Mesendoderm (in vitro differentiated cells): ENCODE measurements around the gene GLB1L3.

Experiments
- DNase-seq: peaks from one replicate; pipeline ENCODE4 v3.0.0; 2013
- H2AK5ac ChIP-seq: 2 replicates; pipeline ENCODE4 v1.6.1; 2013; ENCODE audit warnings: low read length, inconsistent platforms
- H2BK120ac ChIP-seq: 2 replicates; pipeline ENCODE4 v1.6.1; 2013; ENCODE audit warnings: low read depth, mild to moderate bottlenecking, low read length, moderate library complexity, mixed read lengths
- H2BK15ac ChIP-seq: replicated peaks from 2 replicates; pipeline ENCODE4 v1.6.1; 2013; ENCODE audit warnings: low read depth, mild to moderate bottlenecking, moderate library complexity
- H2BK5ac ChIP-seq: 2 replicates; pipeline ENCODE4 v1.6.1; 2013; ENCODE audit warnings: low read length, inconsistent platforms
- H3K18ac ChIP-seq: 2 replicates; pipeline ENCODE4 v1.6.1; 2013; ENCODE audit warnings: mild to moderate bottlenecking, low read length, mixed read lengths
- H3K23ac ChIP-seq: one replicate; pipeline ENCODE4 v1.6.1; 2013; ENCODE audit warnings: low read length
- H3K27ac ChIP-seq: 2 replicates; pipeline ENCODE4 v1.5.1; 2013; ENCODE audit warnings: low read depth, mild to moderate bottlenecking, inconsistent platforms, low read length, moderate library complexity
- H3K27me3 ChIP-seq: 2 replicates; pipeline ENCODE4 v1.6.1; 2013; ENCODE audit warnings: low read length, control low read depth, mild to moderate bottlenecking, inconsistent platforms; ENCODE audit not compliant: insufficient read depth, poor library complexity
- H3K36me3 ChIP-seq: 2 replicates; pipeline ENCODE4 v1.6.1; 2013; ENCODE audit warnings: low read length, inconsistent platforms; ENCODE audit not compliant: control insufficient read depth, insufficient read depth
- H3K4ac ChIP-seq: one replicate; pipeline ENCODE4 v1.6.1; 2013; ENCODE audit warnings: low read depth, mild to moderate bottlenecking, low read length, moderate library complexity
- H3K4me1 ChIP-seq: 2 replicates; pipeline ENCODE4 v1.6.1; 2013; ENCODE audit warnings: low read depth, low read length, inconsistent platforms; ENCODE audit not compliant: control insufficient read depth
- H3K4me2 ChIP-seq: 2 replicates; pipeline ENCODE4 v1.6.1; 2013; ENCODE audit warnings: low read length
- H3K4me3 ChIP-seq: 2 replicates; pipeline ENCODE4 v1.5.1; 2013; ENCODE audit warnings: mild to moderate bottlenecking, low read length
- H3K56ac ChIP-seq: one replicate; pipeline ENCODE4 v1.6.1; 2013; ENCODE audit warnings: low read length
- H3K79me1 ChIP-seq: 2 replicates; pipeline ENCODE4 v1.6.1; 2013; ENCODE audit warnings: low read length, inconsistent platforms
- H3K79me2 ChIP-seq: 2 replicates; pipeline ENCODE4 v1.6.1; 2013; ENCODE audit warnings: mild to moderate bottlenecking, low read length; ENCODE audit not compliant: control insufficient read depth, insufficient read depth
- H3K9ac ChIP-seq: 2 replicates; pipeline ENCODE4 v1.6.1; 2013; ENCODE audit warnings: low read length, inconsistent platforms
- H4K5ac ChIP-seq: one replicate; pipeline ENCODE4 v1.6.1; 2013; ENCODE audit warnings: low read length
- H4K8ac ChIP-seq: one replicate; pipeline ENCODE4 v1.6.1; 2013; ENCODE audit warnings: low read depth, mild to moderate bottlenecking, control low read depth, low read length, moderate library complexity
- WGBS: extraction: QIAGEN DNeasy Blood & Tissue Kit; methylation state at CpG from one replicate; pipeline ENCODE4 v1.1.7; 2013; ENCODE audit warnings: low lambda C conversion rate, missing lambda C conversion rate; ENCODE audit not compliant: insufficient coverage; ENCODE audit errors: extremely low coverage; 5-methylcytosine and 5-hydroxymethylcytosine counted together

GLB1L3 gene

DNA sequence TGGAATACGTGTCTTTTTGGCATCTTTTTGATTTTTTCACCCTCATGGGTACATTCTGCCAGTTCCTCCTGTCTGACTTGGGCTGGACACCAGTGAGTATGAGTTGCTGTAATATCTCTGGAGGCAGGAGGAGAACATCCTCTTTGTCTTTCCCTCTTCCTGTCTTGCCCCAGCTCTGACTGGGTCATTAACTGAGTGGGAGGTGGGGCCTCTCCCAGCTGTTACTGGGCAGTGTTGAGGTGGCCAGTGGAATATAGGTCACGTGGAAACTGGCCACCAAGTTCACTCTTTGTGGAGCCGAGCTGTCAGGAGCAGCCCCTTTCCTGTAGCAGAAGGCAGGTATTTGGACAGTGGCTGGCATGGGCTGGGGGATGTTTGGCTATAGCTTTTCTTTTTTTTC, 57.8 kb downstream of the GLB1L3 start:
- H3K4me3 ChIP-seq = no peak overlapping the region
- no peak overlapping the region for H3K23ac ChIP-seq
- no peak overlapping the region for H3K27ac ChIP-seq
- no peak overlapping the region for H2BK120ac ChIP-seq
- no peak overlapping the region for H2BK15ac ChIP-seq
- no peak for DNase-seq
- H3K4ac ChIP-seq = no peak overlapping the region
- no peaks in the 10 kb centered on the region for H3K79me1 ChIP-seq
- H3K36me3 ChIP-seq = no peaks in the 10 kb centered on the region
- H3K27me3 ChIP-seq = peaks cover 3% of the 10 kb centered on the region
- no peak overlapping the region for H2BK5ac ChIP-seq
- H3K18ac ChIP-seq = no peak overlapping the region
- H4K8ac ChIP-seq = no peak overlapping the region
- no peak overlapping the region for H3K56ac ChIP-seq
- H2AK5ac ChIP-seq = no peak overlapping the region
- no peak overlapping the region for H3K4me2 ChIP-seq
- WGBS = no CpG with 5 or more reads among the region's 3 CpGs
- H4K5ac ChIP-seq = no peak overlapping the region
- no peaks in the 10 kb centered on the region for H3K79me2 ChIP-seq
- H3K4me1 ChIP-seq = no peaks in the 10 kb centered on the region
- H3K9ac ChIP-seq = no peak overlapping the region

GRCh38 chr11:134334796-134335571, 58.8 kb downstream of the GLB1L3 start:
- WGBS = no CpG with 5 or more reads among the region's 10 CpGs
- Histone ChIP-seq H3K23ac (no peak overlapping the region), H3K4me2 (no peak overlapping the region), H2BK120ac (no peak overlapping the region), H3K9ac (no peak overlapping the region), H3K4ac (no peak overlapping the region), H3K56ac (no peak overlapping the region), H3K27me3 (peaks cover 3% of the 10 kb centered on the region), H4K8ac (no peak overlapping the region), H3K27ac (no peak overlapping the region), H3K79me2 (no peaks in the 10 kb centered on the region), H2BK15ac (no peak overlapping the region), H3K79me1 (no peaks in the 10 kb centered on the region), H3K4me1 (no peaks in the 10 kb centered on the region), H3K4me3 (no peak overlapping the region), H2BK5ac (no peak overlapping the region), H3K36me3 (no peaks in the 10 kb centered on the region), H2AK5ac (no peak overlapping the region), H3K18ac (no peak overlapping the region), H4K5ac (no peak overlapping the region)
- no peak for DNase-seq

GRCh38 chr11:134337051-134337450, 60.9 kb downstream of the GLB1L3 start:
- no peak for DNase-seq
- H3K79me2 ChIP-seq = no peaks in the 10 kb centered on the region
- no peaks in the 10 kb centered on the region for H3K79me1 ChIP-seq
- H3K56ac ChIP-seq = no peak overlapping the region
- H2BK120ac ChIP-seq = no peak overlapping the region
- H3K27ac ChIP-seq = no peak overlapping the region
- no peaks in the 10 kb centered on the region for H3K36me3 ChIP-seq
- H3K4me1 ChIP-seq = no peaks in the 10 kb centered on the region
- H2AK5ac ChIP-seq = no peak overlapping the region
- H2BK15ac ChIP-seq = no peak overlapping the region
- no peaks in the 10 kb centered on the region for H3K27me3 ChIP-seq
- WGBS = no CpG with 5 or more reads among the region's 4 CpGs
- H4K8ac ChIP-seq = no peak overlapping the region
- H3K4me2 ChIP-seq = no peak overlapping the region
- H2BK5ac ChIP-seq = no peak overlapping the region
- no peak overlapping the region for H3K4ac ChIP-seq
- H4K5ac ChIP-seq = no peak overlapping the region
- H3K9ac ChIP-seq = no peak overlapping the region
- H3K23ac ChIP-seq = no peak overlapping the region
- H3K18ac ChIP-seq = no peak overlapping the region
- no peak overlapping the region for H3K4me3 ChIP-seq

- Histone ChIP-seq H2BK5ac (no peak overlapping the region), H3K23ac (no peak overlapping the region), H3K9ac (no peak overlapping the region), H3K4me1 (no peaks in the 10 kb centered on the region), H3K4me3 (no peak overlapping the region), H3K79me2 (no peaks in the 10 kb centered on the region), H3K4me2 (no peak overlapping the region), H2AK5ac (no peak overlapping the region), H2BK15ac (no peak overlapping the region), H3K18ac (no peak overlapping the region), H3K79me1 (no peaks in the 10 kb centered on the region), H3K27me3 (no peaks in the 10 kb centered on the region), H4K5ac (no peak overlapping the region), H2BK120ac (no peak overlapping the region), H3K36me3 (no peaks in the 10 kb centered on the region), H3K56ac (no peak overlapping the region), H3K27ac (no peak overlapping the region), H4K8ac (no peak overlapping the region), H3K4ac (no peak overlapping the region)
- WGBS = no CpG with 5 or more reads among the region's 15 CpGs
- no peak for DNase-seq
These were observed 61.9 kb downstream of the GLB1L3 start for GRCh38 chr11:134338068-134338467.

- DNase-seq = no peak
- Histone ChIP-seq H3K4me2 (no peak overlapping the region), H3K27me3 (no peaks in the 10 kb centered on the region), H3K18ac (no peak overlapping the region), H2AK5ac (no peak overlapping the region), H3K4me3 (no peak overlapping the region), H3K27ac (no peak overlapping the region), H4K5ac (no peak overlapping the region), H2BK5ac (no peak overlapping the region), H3K56ac (no peak overlapping the region), H3K23ac (no peak overlapping the region), H3K36me3 (no peaks in the 10 kb centered on the region), H3K79me1 (no peaks in the 10 kb centered on the region), H2BK120ac (no peak overlapping the region), H4K8ac (no peak overlapping the region), H3K79me2 (no peaks in the 10 kb centered on the region), H3K4me1 (no peaks in the 10 kb centered on the region), H3K4ac (no peak overlapping the region), H2BK15ac (no peak overlapping the region), H3K9ac (no peak overlapping the region)
- no CpG with 5 or more reads among the region's 7 CpGs for WGBS
These were observed 62.5 kb downstream of the GLB1L3 start for GRCh38 chr11:134338654-134339053.

DNA sequence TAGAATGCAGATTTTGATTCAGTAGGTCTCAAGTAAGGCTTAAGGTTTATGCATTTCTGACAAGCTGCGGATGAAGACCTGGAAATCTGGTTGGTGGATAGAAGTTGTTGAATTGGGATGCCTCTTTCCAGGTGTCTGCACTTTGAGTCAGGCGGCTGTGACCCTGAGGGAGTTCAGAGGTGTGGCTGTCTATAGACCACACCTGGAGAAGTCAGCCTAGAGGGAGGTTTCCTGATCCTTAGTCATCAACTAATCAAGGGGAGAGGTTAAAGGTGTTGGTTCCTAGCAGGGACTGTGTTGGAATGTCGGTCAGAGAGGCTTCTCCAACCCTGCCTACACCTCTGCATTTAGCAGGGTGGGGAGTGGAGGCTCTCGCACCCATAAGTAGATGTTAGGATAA, 63.6 kb downstream of the GLB1L3 start:
- Histone ChIP-seq H3K9ac (no peak overlapping the region), H3K79me2 (no peaks in the 10 kb centered on the region), H3K56ac (no peak overlapping the region), H2BK5ac (no peak overlapping the region), H4K8ac (no peak overlapping the region), H3K79me1 (no peaks in the 10 kb centered on the region), H3K36me3 (no peaks in the 10 kb centered on the region), H2BK120ac (no peak overlapping the region), H3K23ac (no peak overlapping the region), H3K27me3 (no peaks in the 10 kb centered on the region), H3K18ac (no peak overlapping the region), H2AK5ac (no peak overlapping the region), H3K27ac (no peak overlapping the region), H4K5ac (no peak overlapping the region), H3K4ac (no peak overlapping the region), H3K4me2 (no peak overlapping the region), H3K4me1 (no peaks in the 10 kb centered on the region), H3K4me3 (no peak overlapping the region), H2BK15ac (no peak overlapping the region)
- peak; percentile 25 for DNase-seq
- no CpG with 5 or more reads among the region's 4 CpGs for WGBS
